HL-60 (cell line): Measurements from ENCODE around the gene PLIN3.

ENCODE experiments used
- POLR2AphosphoS5 ChIP-seq: IDR thresholded peaks from 2 replicates; pipeline ENCODE4 v1.6.1; 2012; ENCODE audit warnings: low read depth
- TF ChIP-seq, protein P1 (sequence below): IDR thresholded peaks from one replicate; pipeline ENCODE4 v1.5.1; 2011; ENCODE audit warnings: low read length, control low read depth, inconsistent platforms; ENCODE audit not compliant: insufficient read depth
- TF ChIP-seq, protein P2 (sequence below): IDR thresholded peaks from 2 replicates; pipeline ENCODE4 v1.6.1; 2012; ENCODE audit warnings: low read depth; ENCODE audit not compliant: insufficient replicate concordance

DNA sequence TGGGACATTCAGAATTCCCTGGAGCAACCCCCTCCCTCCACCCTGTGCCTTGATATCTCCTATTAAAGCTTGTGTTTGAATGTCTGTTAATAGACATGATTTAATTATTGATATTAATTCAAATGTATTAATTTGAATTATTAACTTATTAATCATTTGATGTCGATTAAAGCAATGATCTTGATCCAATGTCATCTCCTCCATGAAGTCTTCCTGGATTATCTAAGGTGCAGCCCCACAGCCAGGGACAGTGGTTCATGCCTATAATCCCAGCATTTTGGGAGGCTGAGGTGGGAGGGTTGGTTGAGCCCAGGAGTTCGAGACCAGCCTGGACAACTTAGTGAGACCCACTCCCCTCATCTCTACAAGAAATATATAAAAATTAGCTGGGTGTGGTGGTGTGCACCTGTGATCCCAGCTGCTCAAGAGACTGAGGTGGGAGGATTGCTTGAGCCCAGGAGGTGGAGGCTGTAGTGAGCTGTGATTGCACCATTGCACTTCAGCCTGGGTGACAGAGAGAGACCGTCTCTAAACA, 66.3 kb downstream of the PLIN3 start:
- TF ChIP-seq, protein P1, sequence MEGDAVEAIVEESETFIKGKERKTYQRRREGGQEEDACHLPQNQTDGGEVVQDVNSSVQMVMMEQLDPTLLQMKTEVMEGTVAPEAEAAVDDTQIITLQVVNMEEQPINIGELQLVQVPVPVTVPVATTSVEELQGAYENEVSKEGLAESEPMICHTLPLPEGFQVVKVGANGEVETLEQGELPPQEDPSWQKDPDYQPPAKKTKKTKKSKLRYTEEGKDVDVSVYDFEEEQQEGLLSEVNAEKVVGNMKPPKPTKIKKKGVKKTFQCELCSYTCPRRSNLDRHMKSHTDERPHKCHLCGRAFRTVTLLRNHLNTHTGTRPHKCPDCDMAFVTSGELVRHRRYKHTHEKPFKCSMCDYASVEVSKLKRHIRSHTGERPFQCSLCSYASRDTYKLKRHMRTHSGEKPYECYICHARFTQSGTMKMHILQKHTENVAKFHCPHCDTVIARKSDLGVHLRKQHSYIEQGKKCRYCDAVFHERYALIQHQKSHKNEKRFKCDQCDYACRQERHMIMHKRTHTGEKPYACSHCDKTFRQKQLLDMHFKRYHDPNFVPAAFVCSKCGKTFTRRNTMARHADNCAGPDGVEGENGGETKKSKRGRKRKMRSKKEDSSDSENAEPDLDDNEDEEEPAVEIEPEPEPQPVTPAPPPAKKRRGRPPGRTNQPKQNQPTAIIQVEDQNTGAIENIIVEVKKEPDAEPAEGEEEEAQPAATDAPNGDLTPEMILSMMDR = no peak
- no peak for TF ChIP-seq POLR2AphosphoS5
- TF ChIP-seq, protein P2, sequence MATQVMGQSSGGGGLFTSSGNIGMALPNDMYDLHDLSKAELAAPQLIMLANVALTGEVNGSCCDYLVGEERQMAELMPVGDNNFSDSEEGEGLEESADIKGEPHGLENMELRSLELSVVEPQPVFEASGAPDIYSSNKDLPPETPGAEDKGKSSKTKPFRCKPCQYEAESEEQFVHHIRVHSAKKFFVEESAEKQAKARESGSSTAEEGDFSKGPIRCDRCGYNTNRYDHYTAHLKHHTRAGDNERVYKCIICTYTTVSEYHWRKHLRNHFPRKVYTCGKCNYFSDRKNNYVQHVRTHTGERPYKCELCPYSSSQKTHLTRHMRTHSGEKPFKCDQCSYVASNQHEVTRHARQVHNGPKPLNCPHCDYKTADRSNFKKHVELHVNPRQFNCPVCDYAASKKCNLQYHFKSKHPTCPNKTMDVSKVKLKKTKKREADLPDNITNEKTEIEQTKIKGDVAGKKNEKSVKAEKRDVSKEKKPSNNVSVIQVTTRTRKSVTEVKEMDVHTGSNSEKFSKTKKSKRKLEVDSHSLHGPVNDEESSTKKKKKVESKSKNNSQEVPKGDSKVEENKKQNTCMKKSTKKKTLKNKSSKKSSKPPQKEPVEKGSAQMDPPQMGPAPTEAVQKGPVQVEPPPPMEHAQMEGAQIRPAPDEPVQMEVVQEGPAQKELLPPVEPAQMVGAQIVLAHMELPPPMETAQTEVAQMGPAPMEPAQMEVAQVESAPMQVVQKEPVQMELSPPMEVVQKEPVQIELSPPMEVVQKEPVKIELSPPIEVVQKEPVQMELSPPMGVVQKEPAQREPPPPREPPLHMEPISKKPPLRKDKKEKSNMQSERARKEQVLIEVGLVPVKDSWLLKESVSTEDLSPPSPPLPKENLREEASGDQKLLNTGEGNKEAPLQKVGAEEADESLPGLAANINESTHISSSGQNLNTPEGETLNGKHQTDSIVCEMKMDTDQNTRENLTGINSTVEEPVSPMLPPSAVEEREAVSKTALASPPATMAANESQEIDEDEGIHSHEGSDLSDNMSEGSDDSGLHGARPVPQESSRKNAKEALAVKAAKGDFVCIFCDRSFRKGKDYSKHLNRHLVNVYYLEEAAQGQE = no peak
